Thyroid gland (tissue), 4 donors: ENCODE results near the gene MAML1. TPM values are rescaled to one million over a fixed set of nuclear protein-coding genes. Genes with fewer than 3 reads are reported as not detected.
"Not testable (repeated sequence)": the region's sequence is repeated elsewhere in the genome, so short reads cannot be mapped to it uniquely, and the experiment has no call there.

Experiments
- DNase-seq, 2 donors: peaks; one replicate each; pipeline ENCODE4 v3.0.0-alpha.2; 2019
- H3K27ac ChIP-seq, 3 donors: fragments of 200-600 bp; sonication (generic); 1 replicate in 2 of 3; 2 replicates in 1 of 3; pipeline ENCODE4 v1.5.1; 2016 to 2019; ENCODE audit warnings: mild to moderate bottlenecking in 1 of 3, moderate library complexity in 1 of 3
- H3K27me3 ChIP-seq: fragments of 200-600 bp; sonication (generic); one replicate; pipeline ENCODE4 v1.5.1; 2019
- H3K36me3 ChIP-seq, 2 donors: fragments of 200-600 bp; sonication (generic); one replicate each; pipeline ENCODE4 v1.5.1; 2016 to 2019
- H3K4me1 ChIP-seq, 2 donors: fragments of 200-600 bp; sonication (generic); one replicate each; pipeline ENCODE4 v1.5.1; 2017 to 2019
- H3K4me3 ChIP-seq, 3 donors: fragments of 200-600 bp; sonication (generic); replicated peaks in 1 of 3; 1 replicate in 2 of 3; 2 replicates in 1 of 3; pipeline ENCODE4 v1.5.1; 2016; ENCODE audit warnings: mild to moderate bottlenecking in 1 of 3
- H3K9me3 ChIP-seq: fragments of 200-600 bp; sonication (generic); one replicate; pipeline ENCODE4 v1.5.1; 2017
- POLR2A ChIP-seq, 2 donors: fragments of 450-650 bp; IDR thresholded peaks; one replicate each; pipeline ENCODE4 v1.6.1; 2017; ENCODE audit warnings: antibody characterized with exemption in 2 of 2, mild to moderate bottlenecking in 2 of 2, moderate library complexity in 1 of 2
- WGBS, 2 donors: methylation state at CpG; one replicate each; pipeline ENCODE4 v1.1.5; 2017; 5-methylcytosine and 5-hydroxymethylcytosine counted together
- intact Hi-C: fragments of 100-400 bp; cut with DNase I; formaldehyde crosslinking; loops from one replicate; pipeline ENCODE4 v1.15.1; 2023
- total RNA-seq, 4 donors: library from RNA; depleted of rRNA; stranded (reverse); fragments of >200 nt; gene quantifications; one replicate each; pipeline ENCODE4 v1.2.3, GENCODE V29; 2016
- TF ChIP-seq, protein P1 (sequence below), 6 experiments: fragments of 200-600 bp in 3 of 6; fragments of 450-650 bp in 3 of 6; sonication (generic) in 3 of 6; IDR thresholded peaks; one replicate each; pipeline ENCODE4 v1.5.1; 2016 to 2019; ENCODE audit warnings: antibody characterized with exemption in 6 of 6, mild to moderate bottlenecking in 2 of 6, inconsistent platforms in 1 of 6, moderate library complexity in 1 of 6

MAML1 gene
- total RNA-seq, 4 donors from 2014 or later, result 27.3 to 46.7 (median 28.0) TPM

DNA sequence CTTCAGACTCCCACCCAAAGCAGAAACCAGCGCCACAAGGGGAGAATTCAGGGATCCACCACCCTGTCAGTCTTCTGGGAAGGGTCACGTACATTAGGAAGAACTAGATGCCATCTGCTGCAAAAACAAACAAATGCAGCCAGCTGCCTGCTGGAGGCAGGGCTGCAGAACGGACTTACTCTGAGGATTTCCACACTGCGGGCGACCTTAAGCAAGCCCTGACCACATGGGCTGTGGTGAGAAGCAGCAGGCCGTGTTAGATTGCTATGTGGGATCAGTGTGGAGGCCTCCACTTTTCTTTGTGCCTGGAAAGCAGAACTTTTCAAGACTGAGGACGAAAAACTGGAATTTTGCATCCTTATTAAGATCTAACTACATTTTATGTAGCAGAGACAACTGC, 47.7 kb downstream of the MAML1 start:
- H3K27me3 ChIP-seq, result no peaks in the 10 kb centered on the region
- no peak for TF ChIP-seq POLR2A (IDR thresholded peaks at IDR 0.05)
- TF ChIP-seq, protein P1, sequence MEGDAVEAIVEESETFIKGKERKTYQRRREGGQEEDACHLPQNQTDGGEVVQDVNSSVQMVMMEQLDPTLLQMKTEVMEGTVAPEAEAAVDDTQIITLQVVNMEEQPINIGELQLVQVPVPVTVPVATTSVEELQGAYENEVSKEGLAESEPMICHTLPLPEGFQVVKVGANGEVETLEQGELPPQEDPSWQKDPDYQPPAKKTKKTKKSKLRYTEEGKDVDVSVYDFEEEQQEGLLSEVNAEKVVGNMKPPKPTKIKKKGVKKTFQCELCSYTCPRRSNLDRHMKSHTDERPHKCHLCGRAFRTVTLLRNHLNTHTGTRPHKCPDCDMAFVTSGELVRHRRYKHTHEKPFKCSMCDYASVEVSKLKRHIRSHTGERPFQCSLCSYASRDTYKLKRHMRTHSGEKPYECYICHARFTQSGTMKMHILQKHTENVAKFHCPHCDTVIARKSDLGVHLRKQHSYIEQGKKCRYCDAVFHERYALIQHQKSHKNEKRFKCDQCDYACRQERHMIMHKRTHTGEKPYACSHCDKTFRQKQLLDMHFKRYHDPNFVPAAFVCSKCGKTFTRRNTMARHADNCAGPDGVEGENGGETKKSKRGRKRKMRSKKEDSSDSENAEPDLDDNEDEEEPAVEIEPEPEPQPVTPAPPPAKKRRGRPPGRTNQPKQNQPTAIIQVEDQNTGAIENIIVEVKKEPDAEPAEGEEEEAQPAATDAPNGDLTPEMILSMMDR (IDR thresholded peaks at IDR 0.05), result no peak
- no peak overlapping the region for H3K4me3 ChIP-seq
- no peak for DNase-seq
- WGBS, 2 donors, result 86 to 88% methylated on average over 7 of the region's 7 CpGs
- intact Hi-C loops, result no loop called here
- no peaks in the 10 kb centered on the region for H3K4me1 ChIP-seq
- H3K36me3 ChIP-seq, result peaks cover 0 to 19% of the 10 kb centered on the region in 2 donors
- no peak overlapping the region for H3K27ac ChIP-seq
- H3K9me3 ChIP-seq, result no peaks in the 10 kb centered on the region

DNA sequence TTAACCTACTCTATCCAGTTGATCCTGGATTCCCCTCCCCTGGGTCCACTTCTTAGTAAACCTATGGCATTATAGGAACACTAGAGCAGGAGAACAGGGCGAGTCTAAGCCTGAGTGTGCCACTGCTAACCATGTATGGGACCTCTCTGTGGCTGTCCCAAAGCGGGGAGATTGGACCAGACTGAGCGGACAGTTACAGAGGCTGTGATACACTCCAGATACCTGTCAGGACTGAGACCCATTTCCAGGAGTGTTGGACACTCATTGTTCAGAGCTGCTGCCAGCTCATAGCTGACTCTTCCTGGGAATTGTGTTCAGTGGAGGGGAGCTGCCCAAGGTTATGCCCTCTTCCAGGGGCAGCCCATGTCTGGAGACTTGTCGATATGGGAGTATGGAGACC, 49.2 kb downstream of the MAML1 start:
- WGBS, 2 donors, result 88 to 94% methylated on average over 4 of the region's 4 CpGs
- Histone ChIP-seq H3K27me3 (no peaks in the 10 kb centered on the region), H3K9me3 (no peaks in the 10 kb centered on the region), H3K4me1 (peaks cover 0 to 1% of the 10 kb centered on the region in 2 donors), H3K4me3 (no peak overlapping the region), H3K36me3 (peaks cover 0 to 7% of the 10 kb centered on the region in 2 donors), H3K27ac (no peak overlapping the region)
- DNase-seq, result no peak
- intact Hi-C loops, result no loop called here
- no peak for TF ChIP-seq POLR2A (IDR thresholded peaks at IDR 0.05)

DNA sequence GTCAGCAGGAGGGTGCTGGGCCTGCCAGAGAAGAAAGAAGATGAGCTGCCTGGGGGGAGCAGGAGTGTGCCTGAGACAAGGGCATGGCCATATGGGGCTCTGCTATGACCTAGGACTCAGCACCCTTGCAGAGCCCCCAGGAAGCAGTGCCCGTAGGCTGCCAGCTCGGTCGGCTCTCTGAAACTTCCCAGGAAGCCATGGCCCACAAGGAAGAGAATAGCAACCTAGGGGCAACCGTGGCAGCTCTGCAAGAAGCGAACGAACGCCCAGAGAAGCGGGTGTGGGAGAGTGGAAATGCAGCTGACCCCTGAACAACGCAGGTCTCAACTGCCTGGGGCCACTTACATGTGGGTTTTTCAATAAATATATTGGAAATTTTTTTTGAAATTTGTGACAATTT, 50.5 kb downstream of the MAML1 start:
- TF ChIP-seq POLR2A (IDR thresholded peaks at IDR 0.05), result no peak
- TF ChIP-seq, protein P1 (IDR thresholded peaks at IDR 0.05), result no peak
- no peaks in the 10 kb centered on the region for H3K9me3 ChIP-seq
- intact Hi-C loops, result no loop called here

DNA sequence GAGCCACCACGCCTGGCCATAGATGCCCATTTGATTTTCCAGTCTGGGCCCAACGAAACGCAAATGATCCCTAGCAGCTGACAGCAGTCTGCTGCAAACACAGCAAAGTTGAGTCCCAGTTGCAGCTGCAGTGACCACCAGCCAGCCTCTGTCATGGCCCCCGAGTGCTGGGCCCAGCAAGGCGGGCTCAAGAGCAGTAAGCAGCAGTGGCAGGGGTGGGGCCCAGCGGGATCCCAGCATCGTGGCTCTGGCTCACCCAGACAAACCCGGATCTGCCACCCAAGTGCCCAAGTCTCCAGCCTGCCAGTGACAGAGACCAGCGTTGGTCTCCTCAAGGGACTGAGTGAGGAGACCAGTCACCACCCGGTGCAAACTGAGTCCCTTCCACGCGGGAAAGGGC, 54.2 kb downstream of the MAML1 start:
- no peaks in the 10 kb centered on the region for H3K36me3 ChIP-seq
- no peak overlapping the region for H3K4me3 ChIP-seq
- DNase-seq, result no peak
- 65 to 69% methylated on average over 7 to 10 of the region's 12 CpGs for WGBS, 2 donors
- peaks cover 6 to 15% of the 10 kb centered on the region in 2 donors for H3K4me1 ChIP-seq
- H3K27ac ChIP-seq, result no peak overlapping the region
- TF ChIP-seq POLR2A (IDR thresholded peaks at IDR 0.05), result no peak
- TF ChIP-seq, protein P1 (IDR thresholded peaks at IDR 0.05), result no peak
- no peaks in the 10 kb centered on the region for H3K27me3 ChIP-seq
- no peaks in the 10 kb centered on the region for H3K9me3 ChIP-seq
- intact Hi-C loops, result no loop called here

More for the DNA sequence above, 50.5 kb downstream of the MAML1 start:
- Histone ChIP-seq H3K4me3 (no peak overlapping the region), H3K27ac (no peak overlapping the region), H3K36me3 (no peaks in the 10 kb centered on the region), H3K4me1 (peaks cover 6 to 11% of the 10 kb centered on the region in 2 donors), H3K27me3 (no peaks in the 10 kb centered on the region)
- 91 to 98% methylated on average over 9 of the region's 9 CpGs for WGBS, 2 donors
- no peak for DNase-seq

DNA sequence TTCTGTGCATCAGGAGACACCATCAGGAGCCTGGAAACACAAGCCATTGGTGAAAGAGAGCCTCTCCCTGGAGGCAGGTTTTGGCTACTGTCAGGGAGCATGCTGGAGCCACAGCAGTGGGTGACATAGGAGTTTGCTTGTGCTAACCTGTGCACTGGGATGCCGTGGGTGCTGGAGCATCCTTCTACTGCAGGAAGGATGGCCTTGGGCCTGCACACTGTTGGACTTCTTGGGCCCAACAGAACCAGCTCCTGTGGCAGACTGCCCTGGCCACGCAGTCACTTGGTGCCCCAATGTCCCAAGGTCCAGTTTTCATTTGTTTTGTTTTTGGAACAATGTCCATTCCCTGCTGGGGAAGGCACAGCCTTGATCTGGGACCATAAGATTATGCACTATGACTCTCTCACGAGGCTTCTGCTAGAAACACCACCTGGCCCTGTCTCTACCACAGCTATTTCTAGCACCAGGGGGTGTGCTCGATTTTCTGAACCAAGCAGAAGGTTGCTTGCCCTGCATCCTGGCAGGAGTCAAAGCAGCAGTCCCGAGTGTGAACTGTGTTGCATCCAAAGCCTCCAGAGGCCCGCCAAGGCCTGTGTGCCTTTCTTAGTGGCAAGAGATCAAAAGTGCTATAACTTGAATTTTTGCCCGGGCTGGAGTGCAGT, 55.7 kb downstream of the MAML1 start:
- Histone ChIP-seq H3K27ac (no peak overlapping the region), H3K4me1 (peaks cover 8 to 29% of the 10 kb centered on the region in 2 donors), H3K4me3 (no peak overlapping the region), H3K36me3 (no peaks in the 10 kb centered on the region), H3K9me3 (no peaks in the 10 kb centered on the region), H3K27me3 (no peaks in the 10 kb centered on the region)
- TF ChIP-seq, protein P1 (IDR thresholded peaks at IDR 0.05), result no peak
- no peak for TF ChIP-seq POLR2A (IDR thresholded peaks at IDR 0.05)
- 94 to 96% methylated on average over 4 to 7 of the region's 7 CpGs for WGBS, 2 donors
- intact Hi-C loops, result no loop called here
- no peak for DNase-seq

DNA sequence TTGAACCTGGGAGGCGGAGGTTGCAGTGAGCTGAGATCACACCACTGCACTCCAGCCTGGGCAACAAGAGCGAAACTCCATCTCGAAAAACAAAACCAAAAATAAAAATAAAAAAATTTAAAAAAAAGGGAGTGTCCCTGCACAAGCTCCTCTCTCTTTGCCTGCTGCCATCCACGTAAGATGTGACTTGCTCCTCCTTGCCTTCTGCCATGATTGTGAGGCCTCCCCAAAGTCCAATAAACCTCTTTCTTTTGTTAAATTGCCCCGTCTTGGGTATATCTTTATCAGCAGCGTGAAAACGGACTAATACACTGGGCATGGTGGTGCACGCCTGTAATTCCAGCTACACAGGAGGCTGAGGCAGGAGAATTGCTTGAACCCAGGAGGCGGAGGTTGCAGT, 56.7 kb downstream of the MAML1 start:
- WGBS, 2 donors, result 95 to 98% methylated on average over 9 of the region's 9 CpGs
- H3K9me3 ChIP-seq, DNase-seq, H3K27me3 ChIP-seq, H3K36me3 ChIP-seq, H3K4me3 ChIP-seq, intact Hi-C loops, H3K27ac ChIP-seq: not testable (repeated sequence)
- H3K4me1 ChIP-seq, result peaks cover 17 to 39% of the 10 kb centered on the region in 2 donors
